Body of pancreas (tissue), 4 donors: ENCODE results near the gene KIAA0040.

Source experiments
- CTCF ChIP-seq, 7 experiments: fragments of 450-650 bp in 4 of 7; fragments of 200-600 bp in 3 of 7; sonication (generic) in 3 of 7; IDR thresholded peaks; one replicate each; pipeline ENCODE4 v1.5.1; 2016 to 2019; ENCODE audit warnings: antibody characterized with exemption in 7 of 7
- POLR2A ChIP-seq, 3 donors: fragments of 450-650 bp; IDR thresholded peaks; one replicate each; pipeline ENCODE4 v1.6.1; 2016; ENCODE audit warnings: antibody characterized with exemption in 3 of 3, mild to moderate bottlenecking in 2 of 3

- TF ChIP-seq CTCF (IDR thresholded peaks at IDR 0.05) (no peak), POLR2A (IDR thresholded peaks at IDR 0.05) (no peak)
These were observed 56.3 kb downstream of the KIAA0040 start for GRCh38 chr1:175136246-175136645.
